ENCODE measurements around the gene NPRL2. TPM values are rescaled to one million over a fixed set of nuclear protein-coding genes. Genes with fewer than 3 reads are reported as not detected.

Gene NPRL2
- total and polyA plus RNA-seq, 8 donors = 4.5 to 75.0 (median 23.5) TPM

DNA sequence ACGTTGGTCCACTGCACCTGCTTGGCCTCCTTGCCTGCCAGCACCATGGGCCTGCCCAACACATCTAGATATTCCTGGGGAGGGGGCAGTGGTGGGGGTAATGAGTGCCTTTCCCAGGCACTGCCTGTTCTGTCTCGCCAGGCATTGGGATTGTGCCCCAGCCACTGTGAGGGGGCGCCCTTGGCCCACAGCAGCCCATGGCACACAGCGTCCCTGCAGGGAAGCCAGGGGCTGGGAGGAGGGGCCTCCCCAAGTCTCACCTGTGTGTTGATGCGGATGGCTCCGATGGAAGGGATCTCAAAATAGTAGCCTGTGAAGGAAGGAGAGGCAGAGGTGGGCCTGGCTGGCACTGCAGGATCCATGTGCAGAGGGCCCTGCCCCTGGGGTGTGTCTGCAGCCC is 27.4 kb upstream of the NPRL2 start:
- Histone ChIP-seq H3K4me1 (no peaks in the 10 kb centered on the region), H3K36me3 (peaks cover 0 to 6% (median 0%) of the 10 kb centered on the region in 4 donors), H3K27ac (no peak overlapping the region), H3K9me3 (no peaks in the 10 kb centered on the region), H3K27me3 (no peaks in the 10 kb centered on the region), H3K4me3 (no peak overlapping the region)
- no peak for TF ChIP-seq POLR2A (IDR thresholded peaks at IDR 0.05)
- no peak for TF ChIP-seq POLR2AphosphoS5 (IDR thresholded peaks at IDR 0.05)
- no peak for TF ChIP-seq EP300 (IDR thresholded peaks at IDR 0.05)
- TF ChIP-seq, protein P1, sequence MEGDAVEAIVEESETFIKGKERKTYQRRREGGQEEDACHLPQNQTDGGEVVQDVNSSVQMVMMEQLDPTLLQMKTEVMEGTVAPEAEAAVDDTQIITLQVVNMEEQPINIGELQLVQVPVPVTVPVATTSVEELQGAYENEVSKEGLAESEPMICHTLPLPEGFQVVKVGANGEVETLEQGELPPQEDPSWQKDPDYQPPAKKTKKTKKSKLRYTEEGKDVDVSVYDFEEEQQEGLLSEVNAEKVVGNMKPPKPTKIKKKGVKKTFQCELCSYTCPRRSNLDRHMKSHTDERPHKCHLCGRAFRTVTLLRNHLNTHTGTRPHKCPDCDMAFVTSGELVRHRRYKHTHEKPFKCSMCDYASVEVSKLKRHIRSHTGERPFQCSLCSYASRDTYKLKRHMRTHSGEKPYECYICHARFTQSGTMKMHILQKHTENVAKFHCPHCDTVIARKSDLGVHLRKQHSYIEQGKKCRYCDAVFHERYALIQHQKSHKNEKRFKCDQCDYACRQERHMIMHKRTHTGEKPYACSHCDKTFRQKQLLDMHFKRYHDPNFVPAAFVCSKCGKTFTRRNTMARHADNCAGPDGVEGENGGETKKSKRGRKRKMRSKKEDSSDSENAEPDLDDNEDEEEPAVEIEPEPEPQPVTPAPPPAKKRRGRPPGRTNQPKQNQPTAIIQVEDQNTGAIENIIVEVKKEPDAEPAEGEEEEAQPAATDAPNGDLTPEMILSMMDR (IDR thresholded peaks at IDR 0.05) = no peak
- DNase-seq = no peak
- 79 to 89% (median 85%) methylated on average over 2 to 6 of the region's 6 CpGs for WGBS, 5 donors
- intact Hi-C loops (cut with DNase I; ENCODE audit: low total_unique reads) = loop anchor here (10.0 kb wide), 1 partner anchor 157 kb away; no protein-coding TSS in a partner anchor

DNA sequence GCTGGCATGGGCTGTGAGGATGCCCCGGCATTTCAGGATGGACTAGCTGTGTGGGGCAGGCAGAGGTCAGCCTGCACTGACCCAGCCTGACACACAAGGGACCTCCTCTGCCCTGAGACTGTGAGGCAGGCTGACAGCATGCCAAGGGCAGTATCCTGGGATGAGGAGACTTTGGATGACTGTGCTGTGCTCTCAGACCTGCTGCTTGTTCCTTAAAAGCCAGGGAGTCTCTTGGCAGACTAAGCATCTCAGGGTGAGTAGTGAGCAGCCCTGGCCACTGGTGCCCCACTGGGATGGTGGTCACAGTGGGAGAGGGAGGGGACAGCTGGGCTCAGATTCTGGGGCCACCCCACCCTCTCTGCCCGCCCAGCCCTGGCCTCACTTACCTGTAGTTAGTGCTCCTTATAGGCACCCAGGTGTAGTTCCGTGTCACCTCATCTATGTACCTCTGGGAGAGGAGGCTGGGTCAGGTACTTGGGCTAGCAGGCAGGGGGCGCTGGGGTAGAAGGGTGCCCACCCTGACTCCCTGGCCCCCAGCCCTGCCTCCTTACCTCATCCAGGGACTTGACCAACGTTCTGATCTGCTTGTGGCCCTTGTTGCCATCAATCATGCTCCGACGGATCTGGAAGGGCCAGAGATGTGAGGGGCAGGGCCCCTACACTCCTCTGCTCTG is 24.8 kb upstream of the NPRL2 start:
- Histone ChIP-seq H3K27me3 (peaks cover 0 to 6% (median 0%) of the 10 kb centered on the region in 3 donors), H3K36me3 (peaks cover 0 to 6% (median 0%) of the 10 kb centered on the region in 4 donors), H3K4me1 (no peaks in the 10 kb centered on the region), H3K4me3 (no peak overlapping the region), H3K27ac (no peak overlapping the region), H3K9me3 (no peaks in the 10 kb centered on the region)
- TF ChIP-seq POLR2AphosphoS5 (IDR thresholded peaks at IDR 0.05) (no peak), EP300 (IDR thresholded peaks at IDR 0.05) (no peak), POLR2A (IDR thresholded peaks at IDR 0.05) (no peak)
- TF ChIP-seq, protein P1 (IDR thresholded peaks at IDR 0.05) = no peak
- intact Hi-C loops (cut with DNase I; ENCODE audit: low total_unique reads) = loop anchor here (10.0 kb wide), 1 partner anchor 159 kb away; no protein-coding TSS in a partner anchor
- DNase-seq = no peak
- WGBS, 5 donors = 65 to 75% (median 69%) methylated on average over 5 to 7 of the region's 7 CpGs

DNA sequence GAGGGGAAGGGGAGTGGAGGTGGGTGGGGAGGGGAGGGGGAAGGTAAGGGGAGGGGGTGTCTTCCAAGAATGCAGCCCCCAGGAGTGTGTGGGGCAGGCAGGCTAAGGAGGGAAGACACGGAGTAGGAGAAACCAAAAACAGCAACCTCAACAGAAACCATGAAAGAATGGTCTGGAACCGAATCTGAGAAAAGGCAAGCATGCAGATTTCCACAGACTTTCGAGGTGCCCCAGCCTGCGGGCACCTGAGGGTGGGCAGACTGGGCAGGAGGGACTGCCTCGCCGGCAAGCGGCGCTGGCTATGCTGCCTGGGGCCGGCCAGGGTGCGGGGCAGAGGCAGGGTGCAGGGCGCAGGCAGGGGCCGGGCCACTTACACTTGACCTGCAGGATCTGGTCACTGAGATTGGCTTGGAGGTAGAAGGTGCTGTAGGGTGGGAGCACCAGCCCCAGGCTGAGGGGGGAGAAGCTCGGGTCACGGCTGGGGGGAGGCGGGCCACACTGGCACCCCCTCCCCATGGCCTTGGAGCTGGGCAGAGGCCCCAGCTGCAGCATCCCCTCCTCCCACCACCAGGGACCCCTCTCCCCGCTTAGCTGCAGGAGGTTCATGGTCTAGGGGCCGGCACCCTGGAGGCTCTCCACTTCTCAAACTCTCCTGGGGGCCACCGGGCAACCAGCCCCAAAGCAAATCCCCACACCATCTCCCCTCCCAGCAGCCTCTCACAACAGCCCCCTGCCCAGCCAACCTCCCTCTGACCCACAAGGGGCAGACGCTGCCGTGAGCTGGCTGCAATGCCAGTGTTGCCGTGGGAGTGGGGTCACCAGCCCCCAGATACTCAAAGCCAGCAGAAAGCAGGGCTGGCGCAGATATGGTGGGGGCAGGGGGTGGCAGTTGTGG is 24.0 kb upstream of the NPRL2 start:
- Histone ChIP-seq H3K4me3 (no peak overlapping the region), H3K4me1 (no peaks in the 10 kb centered on the region), H3K27ac (no peak overlapping the region), H3K36me3 (peaks cover 0 to 6% (median 0%) of the 10 kb centered on the region in 4 donors), H3K27me3 (peaks cover 0 to 6% (median 0%) of the 10 kb centered on the region in 3 donors), H3K9me3 (no peaks in the 10 kb centered on the region)
- no peak for DNase-seq
- intact Hi-C loops (cut with DNase I; ENCODE audit: low total_unique reads) = loop anchor here (10.0 kb wide), 1 partner anchor 160 kb away; no protein-coding TSS in a partner anchor
- WGBS, 5 donors = 75 to 83% (median 82%) methylated on average over 13 to 22 of the region's 22 CpGs
- TF ChIP-seq, protein P1 (IDR thresholded peaks at IDR 0.05) = no peak
- TF ChIP-seq POLR2A (IDR thresholded peaks at IDR 0.05) (no peak), EP300 (IDR thresholded peaks at IDR 0.05) (no peak), POLR2AphosphoS5 (IDR thresholded peaks at IDR 0.05) (no peak)
